Gastrocnemius medialis (tissue), 4 donors: ENCODE data around the gene PIRT. TPM values are rescaled to one million over a fixed set of nuclear protein-coding genes. Genes with fewer than 3 reads are reported as not detected.
"Not testable (repeated sequence)": the region's sequence is repeated elsewhere in the genome, so short reads cannot be mapped to it uniquely, and the experiment has no call there.

Source experiments
- ATAC-seq, 2 donors: fragments of 150-250 bp; one replicate each; pipeline ENCODE4 v1.9.1; 2016
- DNase-seq, 2 donors: peaks; one replicate each; pipeline ENCODE4 v3.0.0-alpha.2; 2019
- H3K27ac ChIP-seq, 4 donors: fragments of 200-600 bp; sonication (generic); 1 replicate in 1 of 4; 2 replicates in 3 of 4; pipeline ENCODE4 v1.5.1; 2016 to 2018; ENCODE audit warnings: mild to moderate bottlenecking in 2 of 4, moderate library complexity in 1 of 4
- H3K27me3 ChIP-seq, 3 donors: fragments of 200-600 bp; sonication (generic) in 2 of 3; 1 replicate in 1 of 3; 2 replicates in 2 of 3; pipeline versions ENCODE4 v1.5.1 to v1.6.0; 2016 to 2019; ENCODE audit warnings: mild to moderate bottlenecking in 1 of 3, moderate library complexity in 1 of 3
- H3K36me3 ChIP-seq, 2 donors: fragments of 200-600 bp; sonication (generic) in 1 of 2; one replicate each; pipeline ENCODE4 v1.5.1; 2017 to 2018
- H3K4me1 ChIP-seq, 2 donors: fragments of 200-600 bp; sonication (generic) in 1 of 2; one replicate each; pipeline ENCODE4 v1.5.1; 2016 to 2017; ENCODE audit warnings: mild to moderate bottlenecking in 2 of 2
- H3K4me3 ChIP-seq, 4 donors: fragments of 200-600 bp; sonication (generic) in 3 of 4; 1 replicate in 1 of 4; 2 replicates in 3 of 4; pipeline ENCODE4 v1.5.1; 2016 to 2019; ENCODE audit warnings: mild to moderate bottlenecking in 2 of 4
- H3K9me3 ChIP-seq, 3 donors: fragments of 200-600 bp; sonication (generic) in 2 of 3; 1 replicate in 1 of 3; 2 replicates in 2 of 3; pipeline ENCODE4 v1.5.1; 2016 to 2019
- POLR2A ChIP-seq, 2 donors: fragments of 450-650 bp; IDR thresholded peaks; one replicate each; pipeline ENCODE4 v1.6.1; 2017; ENCODE audit warnings: antibody characterized with exemption in 2 of 2, mild to moderate bottlenecking in 2 of 2, moderate library complexity in 2 of 2
- in situ Hi-C, 4 donors: fragments of 200-750 bp; cut with MboI; loops; one replicate each; pipeline versions ENCODE4 v1.15.0 to v1.8.0; 2017; ENCODE audit warnings: low sequenced_read_pairs in 4 of 4
- intact Hi-C: fragments of 100-400 bp; cut with DNase I; formaldehyde crosslinking; loops from one replicate; pipeline ENCODE4 v1.15.1; 2023; ENCODE audit warnings: low total_unique reads
- total RNA-seq, 4 donors: library from RNA; depleted of rRNA; stranded (reverse); fragments of >200 nt; gene quantifications; one replicate each; pipeline versions ENCODE4 v1.1.0 to v1.2.3, GENCODE V29; 2016
- TF ChIP-seq, protein P1 (sequence below), 5 experiments: fragments of 450-650 bp in 3 of 5; fragments of 200-600 bp in 2 of 5; sonication (generic) in 2 of 5; IDR thresholded peaks in 4 of 5; conservative IDR thresholded peaks in 1 of 5; 1 replicate in 4 of 5; 2 replicates in 1 of 5; pipeline ENCODE4 v1.5.1; 2016 to 2019; ENCODE audit warnings: antibody characterized with exemption in 5 of 5, mild to moderate bottlenecking in 3 of 5, moderate library complexity in 3 of 5

The PIRT gene
- total RNA-seq, 4 donors from 2014 or later, result not detected

DNA sequence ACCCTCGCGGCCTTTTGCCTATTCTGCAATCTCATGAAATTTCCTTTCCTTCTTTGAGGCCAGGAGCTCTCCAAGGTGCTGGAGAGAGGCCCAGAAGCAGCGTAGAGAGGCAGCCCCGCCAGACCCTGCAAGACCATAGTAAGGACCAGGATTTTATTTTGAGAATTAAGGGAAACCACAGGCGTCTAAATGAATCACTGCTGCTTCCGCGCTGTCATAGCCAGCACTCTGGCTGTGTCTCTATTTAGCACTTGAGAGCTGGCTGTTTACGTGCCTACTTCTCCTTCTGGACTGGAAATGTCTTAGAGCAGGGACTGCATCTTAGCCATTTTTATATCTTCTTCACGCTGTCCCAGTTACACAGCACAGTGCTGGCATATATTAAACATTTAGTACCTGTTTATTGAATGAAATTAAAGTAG, 37.6 kb upstream of the PIRT start:
- no peaks in the 10 kb centered on the region for H3K27me3 ChIP-seq
- H3K4me3 ChIP-seq, result no peak overlapping the region
- H3K27ac ChIP-seq, result no peak overlapping the region
- H3K9me3 ChIP-seq, result no peaks in the 10 kb centered on the region
- in situ Hi-C loops (loop anchor here in 3 of 4 donors (10.0 to 25.0 kb wide), 5 partner anchors 162 to 1062 kb away; no protein-coding TSS in a partner anchor), intact Hi-C loops (loop anchor here (5.0 kb wide), 1 partner anchor 267 kb away; no protein-coding TSS in a partner anchor)
- no peaks in the 10 kb centered on the region for H3K36me3 ChIP-seq
- no peak for TF ChIP-seq POLR2A (IDR thresholded peaks at IDR 0.05)
- TF ChIP-seq, protein P1, sequence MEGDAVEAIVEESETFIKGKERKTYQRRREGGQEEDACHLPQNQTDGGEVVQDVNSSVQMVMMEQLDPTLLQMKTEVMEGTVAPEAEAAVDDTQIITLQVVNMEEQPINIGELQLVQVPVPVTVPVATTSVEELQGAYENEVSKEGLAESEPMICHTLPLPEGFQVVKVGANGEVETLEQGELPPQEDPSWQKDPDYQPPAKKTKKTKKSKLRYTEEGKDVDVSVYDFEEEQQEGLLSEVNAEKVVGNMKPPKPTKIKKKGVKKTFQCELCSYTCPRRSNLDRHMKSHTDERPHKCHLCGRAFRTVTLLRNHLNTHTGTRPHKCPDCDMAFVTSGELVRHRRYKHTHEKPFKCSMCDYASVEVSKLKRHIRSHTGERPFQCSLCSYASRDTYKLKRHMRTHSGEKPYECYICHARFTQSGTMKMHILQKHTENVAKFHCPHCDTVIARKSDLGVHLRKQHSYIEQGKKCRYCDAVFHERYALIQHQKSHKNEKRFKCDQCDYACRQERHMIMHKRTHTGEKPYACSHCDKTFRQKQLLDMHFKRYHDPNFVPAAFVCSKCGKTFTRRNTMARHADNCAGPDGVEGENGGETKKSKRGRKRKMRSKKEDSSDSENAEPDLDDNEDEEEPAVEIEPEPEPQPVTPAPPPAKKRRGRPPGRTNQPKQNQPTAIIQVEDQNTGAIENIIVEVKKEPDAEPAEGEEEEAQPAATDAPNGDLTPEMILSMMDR (IDR thresholded peaks at IDR 0.05 in 4 of 5, conservative IDR thresholded peaks at IDR 0.05 in 1 of 5), result no peak
- ATAC-seq, result no peak
- no peak for DNase-seq
- no peaks in the 10 kb centered on the region for H3K4me1 ChIP-seq

DNA sequence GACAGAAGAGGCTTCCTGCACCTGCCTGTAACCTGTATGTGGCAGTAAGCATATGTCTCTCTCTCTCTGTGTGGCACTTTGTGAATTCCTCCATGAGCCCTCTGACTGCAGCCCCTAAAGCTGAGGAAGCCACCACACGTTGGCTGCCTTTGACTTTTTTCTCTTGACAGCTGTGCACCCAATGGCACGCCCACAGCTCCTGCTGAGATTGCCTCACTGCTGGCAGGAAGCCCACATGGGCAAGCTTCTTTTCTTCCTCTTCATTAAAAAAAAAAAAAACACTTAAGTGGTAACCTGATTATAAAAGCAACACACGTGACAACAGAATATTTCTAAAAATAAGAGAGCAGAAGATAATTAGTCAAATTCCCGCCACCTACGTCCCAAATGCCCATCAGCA, 34.0 kb upstream of the PIRT start:
- no peak for DNase-seq
- Histone ChIP-seq H3K27me3 (no peaks in the 10 kb centered on the region), H3K36me3 (no peaks in the 10 kb centered on the region), H3K4me1 (no peaks in the 10 kb centered on the region), H3K4me3 (no peak overlapping the region), H3K9me3 (no peaks in the 10 kb centered on the region), H3K27ac (no peak overlapping the region)
- TF ChIP-seq, protein P1 (IDR thresholded peaks at IDR 0.05 in 4 of 5, conservative IDR thresholded peaks at IDR 0.05 in 1 of 5), result no peak
- TF ChIP-seq POLR2A (IDR thresholded peaks at IDR 0.05), result no peak
- in situ Hi-C loops (loop anchor here in 2 of 4 donors (10.0 to 25.0 kb wide), 2 partner anchors 273 to 765 kb away; no protein-coding TSS in a partner anchor), intact Hi-C loops (no loop called here)
- ATAC-seq, result no peak

DNA sequence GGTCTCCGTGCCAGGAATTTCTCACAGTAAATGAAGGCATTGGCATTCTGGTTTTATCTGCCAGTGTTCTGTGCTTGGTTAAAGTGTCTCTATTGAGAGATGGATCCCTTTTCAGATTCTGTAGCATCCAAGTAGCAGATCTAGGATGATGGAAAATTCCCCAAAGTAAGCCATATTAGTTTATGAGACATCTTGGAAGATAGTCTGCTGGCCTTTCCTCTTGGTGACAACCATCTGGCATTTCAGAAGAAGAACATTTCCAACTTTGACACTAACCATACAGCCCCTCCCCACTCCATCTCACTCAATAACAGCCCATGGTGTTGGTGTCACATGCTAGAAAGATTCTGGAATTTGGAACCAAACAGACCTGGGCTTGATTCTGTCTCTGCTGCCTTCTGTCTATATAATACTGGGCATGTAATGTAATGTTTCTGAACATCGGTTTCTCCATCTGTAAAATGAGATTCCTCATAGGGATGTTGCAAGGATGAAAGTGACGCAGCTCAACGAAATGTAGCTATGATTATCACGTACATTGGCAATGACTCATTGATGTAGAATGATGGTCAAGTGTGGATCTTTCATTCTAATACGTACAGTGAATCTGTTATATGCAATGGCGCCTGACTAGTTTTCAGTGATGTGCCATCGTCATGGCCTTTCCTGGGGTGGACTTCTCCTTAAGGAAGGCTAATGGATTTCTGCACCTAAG, 32.6 kb upstream of the PIRT start:
- in situ Hi-C loops (loop anchor here in 2 of 4 donors (10.0 to 25.0 kb wide), 2 partner anchors 274 to 767 kb away; no protein-coding TSS in a partner anchor), intact Hi-C loops (no loop called here)
- H3K27me3 ChIP-seq, result no peaks in the 10 kb centered on the region

DNA sequence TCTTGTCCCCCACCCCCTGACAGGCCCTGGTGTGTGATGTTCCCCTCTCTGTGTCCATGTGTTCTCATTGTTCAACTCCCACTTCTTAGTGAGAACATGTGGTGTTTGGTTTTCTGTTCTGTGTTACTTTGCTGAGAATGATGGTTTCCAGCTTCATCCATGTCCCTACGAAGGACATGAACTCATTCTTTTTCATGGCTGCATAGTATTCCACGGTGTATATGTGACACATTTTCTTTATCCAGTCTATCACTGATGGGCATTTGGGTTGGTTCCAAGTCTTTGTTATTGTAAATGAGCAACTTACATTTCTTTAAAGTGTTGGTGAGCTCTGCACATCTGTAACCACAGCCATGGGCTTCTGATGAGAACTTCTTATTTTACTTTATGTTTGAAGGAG, 30.9 kb upstream of the PIRT start:
- DNase-seq, H3K4me3 ChIP-seq, H3K36me3 ChIP-seq, H3K27ac ChIP-seq, intact Hi-C loops, ATAC-seq, H3K9me3 ChIP-seq, H3K4me1 ChIP-seq, H3K27me3 ChIP-seq: not testable (repeated sequence)
- in situ Hi-C loops, result loop anchor here in 1 of 4 donors (25.0 kb wide), 1 partner anchor 769 kb away; no protein-coding TSS in a partner anchor

More for the DNA sequence above, 32.6 kb upstream of the PIRT start:
- H3K4me1 ChIP-seq, result no peaks in the 10 kb centered on the region
- no peaks in the 10 kb centered on the region for H3K36me3 ChIP-seq
- H3K27ac ChIP-seq, result no peak overlapping the region
- TF ChIP-seq POLR2A (IDR thresholded peaks at IDR 0.05), result no peak
- TF ChIP-seq, protein P1 (IDR thresholded peaks at IDR 0.05 in 4 of 5, conservative IDR thresholded peaks at IDR 0.05 in 1 of 5), result no peak
- ATAC-seq, result no peak
- no peak for DNase-seq
- H3K9me3 ChIP-seq, result no peaks in the 10 kb centered on the region
- no peak overlapping the region for H3K4me3 ChIP-seq

DNA sequence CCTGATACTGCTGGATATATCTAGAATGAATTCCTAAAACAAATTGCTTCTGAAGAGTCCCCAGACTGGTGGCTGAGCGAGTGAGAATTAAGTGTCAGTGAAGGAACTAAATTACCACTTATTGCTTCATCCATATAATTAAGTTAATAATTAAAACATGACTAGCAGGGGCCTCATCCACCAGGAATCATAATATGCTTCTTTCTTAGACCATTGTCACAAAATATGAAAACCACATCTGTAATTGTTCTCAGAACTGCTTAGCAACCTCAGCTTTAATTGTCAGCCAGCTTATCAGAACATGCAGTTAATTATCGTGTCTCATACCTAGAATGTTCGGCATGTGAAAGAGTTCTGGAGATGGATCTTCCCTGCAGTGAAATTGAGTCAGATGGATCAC, 21.2 kb upstream of the PIRT start:
- Histone ChIP-seq H3K9me3 (no peaks in the 10 kb centered on the region), H3K27me3 (no peaks in the 10 kb centered on the region), H3K36me3 (no peaks in the 10 kb centered on the region), H3K4me3 (no peak overlapping the region), H3K4me1 (no peaks in the 10 kb centered on the region), H3K27ac (no peak overlapping the region)
- intact Hi-C loops, result no loop called here
- ATAC-seq (no peak), DNase-seq (no peak)
- in situ Hi-C loops, result loop anchor here in 1 of 4 donors (25.0 kb wide), 1 partner anchor 778 kb away; no protein-coding TSS in a partner anchor
- TF ChIP-seq, protein P1 (IDR thresholded peaks at IDR 0.05 in 4 of 5, conservative IDR thresholded peaks at IDR 0.05 in 1 of 5), result no peak
- no peak for TF ChIP-seq POLR2A (IDR thresholded peaks at IDR 0.05)
